ENCODE measurements around the gene NFAT5.
"Not testable (repeated sequence)": the region's sequence is repeated elsewhere in the genome, so short reads cannot be mapped to it uniquely, and the experiment has no call there.

Gene NFAT5

GRCh38 chr16:69565671-69566239 lies at the start of gene NFAT5:
Gene NFAT5, plus strand, starts transcription at chr16:69565966. Its CDS starts 336 bp downstream, at chr16:69566302.
- in situ Hi-C loops (cut with HindIII; ENCODE audit: low pct_unique_long_range_greater_than_20kb, low sequenced_read_pairs) = no loop called here
- DNase-seq (ENCODE audit: low read depth in 1 of 2, low spot score in 1 of 2) = peak; percentile 78 to 91
- peak; percentile 82; the same call in 1 of the 2 replicates for TF ChIP-seq JUND (IDR thresholded peaks at IDR 0.05; ENCODE audit: low read depth)

GRCh38 chr16:69517914-69518313 lies 47.9 kb upstream of the NFAT5 start:
- in situ Hi-C loops (cut with HindIII; ENCODE audit: low pct_unique_long_range_greater_than_20kb, low sequenced_read_pairs); DNase-seq (ENCODE audit: low read depth in 1 of 2, low spot score in 1 of 2): not testable (repeated sequence)

- TF ChIP-seq JUND (IDR thresholded peaks at IDR 0.05; ENCODE audit: low read depth) = no peak
- no peak for DNase-seq (ENCODE audit: low read depth in 1 of 2, low spot score in 1 of 2)
- in situ Hi-C loops (cut with HindIII; ENCODE audit: low pct_unique_long_range_greater_than_20kb, low sequenced_read_pairs) = no loop called here
Measured at GRCh38 chr16:69520413-69520799, 45.4 kb upstream of the NFAT5 start.

GRCh38 chr16:69520800-69521602 lies 44.8 kb upstream of the NFAT5 start:
- in situ Hi-C loops (cut with HindIII; ENCODE audit: low pct_unique_long_range_greater_than_20kb, low sequenced_read_pairs) = no loop called here
- TF ChIP-seq JUND (IDR thresholded peaks at IDR 0.05; ENCODE audit: low read depth) = no peak
- no peak for DNase-seq (ENCODE audit: low read depth in 1 of 2, low spot score in 1 of 2)

GRCh38 chr16:69522041-69522578 lies 43.7 kb upstream of the NFAT5 start:
- no peak for TF ChIP-seq JUND (IDR thresholded peaks at IDR 0.05; ENCODE audit: low read depth)
- no peak for DNase-seq (ENCODE audit: low read depth in 1 of 2, low spot score in 1 of 2)
- in situ Hi-C loops (cut with HindIII; ENCODE audit: low pct_unique_long_range_greater_than_20kb, low sequenced_read_pairs) = no loop called here

GRCh38 chr16:69522732-69523404 lies 42.9 kb upstream of the NFAT5 start:
- TF ChIP-seq JUND (IDR thresholded peaks at IDR 0.05; ENCODE audit: low read depth) = no peak
- DNase-seq (ENCODE audit: low read depth in 1 of 2, low spot score in 1 of 2) = peak in 1 of 2 experiments; percentile 28
- in situ Hi-C loops (cut with HindIII; ENCODE audit: low pct_unique_long_range_greater_than_20kb, low sequenced_read_pairs) = no loop called here

- no peak for DNase-seq (ENCODE audit: low read depth in 1 of 2, low spot score in 1 of 2)
- TF ChIP-seq JUND (IDR thresholded peaks at IDR 0.05; ENCODE audit: low read depth) = no peak
- in situ Hi-C loops (cut with HindIII; ENCODE audit: low pct_unique_long_range_greater_than_20kb, low sequenced_read_pairs) = no loop called here
Measured at GRCh38 chr16:69523566-69524305, 42.0 kb upstream of the NFAT5 start.

GRCh38 chr16:69526831-69527655 lies 38.7 kb upstream of the NFAT5 start:
- no peak for DNase-seq (ENCODE audit: low read depth in 1 of 2, low spot score in 1 of 2)
- no peak for TF ChIP-seq JUND (IDR thresholded peaks at IDR 0.05; ENCODE audit: low read depth)
- in situ Hi-C loops (cut with HindIII; ENCODE audit: low pct_unique_long_range_greater_than_20kb, low sequenced_read_pairs) = no loop called here

- no peak for TF ChIP-seq JUND (IDR thresholded peaks at IDR 0.05; ENCODE audit: low read depth)
- DNase-seq (ENCODE audit: low read depth in 1 of 2, low spot score in 1 of 2) = no peak
- in situ Hi-C loops (cut with HindIII; ENCODE audit: low pct_unique_long_range_greater_than_20kb, low sequenced_read_pairs) = no loop called here
Measured at GRCh38 chr16:69531988-69532387, 33.8 kb upstream of the NFAT5 start.

GRCh38 chr16:69532641-69533455 lies 32.9 kb upstream of the NFAT5 start:
- no peak for TF ChIP-seq JUND (IDR thresholded peaks at IDR 0.05; ENCODE audit: low read depth)
- DNase-seq (ENCODE audit: low read depth in 1 of 2, low spot score in 1 of 2) = no peak
- in situ Hi-C loops (cut with HindIII; ENCODE audit: low pct_unique_long_range_greater_than_20kb, low sequenced_read_pairs) = no loop called here

GRCh38 chr16:69534720-69535119 lies 31.0 kb upstream of the NFAT5 start:
- in situ Hi-C loops (cut with HindIII; ENCODE audit: low pct_unique_long_range_greater_than_20kb, low sequenced_read_pairs) = no loop called here
- DNase-seq (ENCODE audit: low read depth in 1 of 2, low spot score in 1 of 2) = no peak
- no peak for TF ChIP-seq JUND (IDR thresholded peaks at IDR 0.05; ENCODE audit: low read depth)
